ENCODE results near the gene RAD18.

- TF ChIP-seq CTCF (IDR thresholded peaks at IDR 0.05) = no peak
- TF ChIP-seq ZFX (IDR thresholded peaks at IDR 0.05; ENCODE audit: borderline replicate concordance) = no peak
Measured at GRCh38 chr3:8987226-8987625, 24.0 kb upstream of the RAD18 start.
